HG02884 (cell line): Measurements from ENCODE around the gene KIAA2012.

Experiments
- ATAC-seq: cut with Tn5 transposase; IDR thresholded peaks from one replicate; pipeline ENCODE4 v1.9.1; 2021; ENCODE audit warnings: mild to moderate bottlenecking, moderate library complexity; ENCODE audit not compliant: unreplicated experiment

The KIAA2012 gene

DNA sequence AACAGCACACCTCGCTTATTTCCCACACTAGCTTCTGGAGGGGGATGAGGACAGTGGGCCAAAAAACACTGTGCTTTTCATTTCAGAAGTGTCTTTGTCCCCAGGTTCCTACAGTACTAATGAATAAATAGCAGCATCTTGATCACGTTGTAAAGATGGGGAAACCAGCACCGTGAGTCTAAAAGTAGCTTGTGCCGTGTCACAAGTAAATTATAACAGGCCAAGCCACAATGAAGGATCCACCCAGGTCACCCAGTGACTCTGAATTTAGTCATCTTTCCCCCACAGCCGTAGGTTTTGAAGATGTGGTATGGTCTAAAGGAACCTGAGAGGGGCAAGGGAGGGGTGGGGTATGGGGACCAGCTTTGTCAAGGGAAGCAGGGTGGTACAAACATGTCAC, 30.6 kb upstream of the KIAA2012 start:
- ATAC-seq = no peak

DNA sequence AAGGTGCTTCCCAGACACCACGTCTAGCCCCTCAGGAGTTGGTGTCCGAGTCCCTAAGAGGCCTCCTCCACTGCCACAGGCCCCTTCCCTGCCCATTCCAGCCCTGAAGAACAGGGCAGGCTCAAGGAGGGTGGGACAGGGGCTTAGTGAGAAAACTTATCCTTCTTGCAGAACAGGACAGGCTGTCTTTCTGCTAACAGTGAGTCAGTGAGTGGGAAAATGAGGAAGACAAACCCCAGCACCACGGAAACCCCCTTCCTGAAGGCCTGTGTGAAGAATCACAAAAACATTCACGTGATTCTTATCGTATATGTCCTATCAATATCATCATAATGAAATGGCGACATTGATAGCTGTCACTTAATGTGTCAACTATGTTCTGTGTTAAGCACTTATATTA, 29.6 kb upstream of the KIAA2012 start:
- no peak for ATAC-seq

DNA sequence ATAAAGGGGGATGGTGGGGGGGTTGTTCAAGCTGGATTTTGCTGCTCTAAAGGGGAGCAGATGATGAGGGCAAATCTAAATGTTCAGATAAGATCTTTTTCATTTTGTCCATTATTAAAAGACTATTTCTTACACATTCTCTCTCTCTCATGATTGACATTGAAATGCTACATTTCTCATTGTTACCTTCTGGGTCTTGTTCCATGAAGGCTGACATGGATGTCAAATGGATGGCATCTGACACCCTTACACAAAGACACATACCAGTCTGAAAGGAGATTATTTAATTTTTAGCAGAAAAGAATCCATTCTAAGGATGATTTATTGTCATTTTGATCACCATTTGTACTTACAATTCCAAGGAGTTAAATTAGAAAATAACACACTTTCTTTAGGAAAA, 28.3 kb upstream of the KIAA2012 start:
- ATAC-seq = no peak

DNA sequence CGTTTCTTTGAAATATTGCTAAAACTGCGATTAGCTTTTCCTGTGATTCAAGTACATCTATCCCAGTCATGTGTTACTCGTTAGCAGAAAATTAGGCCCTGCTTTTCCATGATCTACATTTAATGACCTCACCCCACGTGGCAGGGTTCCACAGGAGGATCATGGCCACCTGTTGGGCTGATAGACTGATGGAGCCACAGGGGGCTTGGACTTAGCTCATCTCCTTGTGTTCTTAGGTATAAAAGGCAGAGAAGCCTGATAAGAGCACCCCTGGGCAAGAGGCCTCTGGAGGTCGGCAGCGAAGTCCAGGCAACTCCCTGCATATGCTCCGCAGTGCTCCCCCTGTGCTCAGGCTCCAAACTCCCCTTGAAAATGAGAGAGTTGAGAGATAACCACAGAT, 26.5 kb upstream of the KIAA2012 start:
- ATAC-seq = no peak

DNA sequence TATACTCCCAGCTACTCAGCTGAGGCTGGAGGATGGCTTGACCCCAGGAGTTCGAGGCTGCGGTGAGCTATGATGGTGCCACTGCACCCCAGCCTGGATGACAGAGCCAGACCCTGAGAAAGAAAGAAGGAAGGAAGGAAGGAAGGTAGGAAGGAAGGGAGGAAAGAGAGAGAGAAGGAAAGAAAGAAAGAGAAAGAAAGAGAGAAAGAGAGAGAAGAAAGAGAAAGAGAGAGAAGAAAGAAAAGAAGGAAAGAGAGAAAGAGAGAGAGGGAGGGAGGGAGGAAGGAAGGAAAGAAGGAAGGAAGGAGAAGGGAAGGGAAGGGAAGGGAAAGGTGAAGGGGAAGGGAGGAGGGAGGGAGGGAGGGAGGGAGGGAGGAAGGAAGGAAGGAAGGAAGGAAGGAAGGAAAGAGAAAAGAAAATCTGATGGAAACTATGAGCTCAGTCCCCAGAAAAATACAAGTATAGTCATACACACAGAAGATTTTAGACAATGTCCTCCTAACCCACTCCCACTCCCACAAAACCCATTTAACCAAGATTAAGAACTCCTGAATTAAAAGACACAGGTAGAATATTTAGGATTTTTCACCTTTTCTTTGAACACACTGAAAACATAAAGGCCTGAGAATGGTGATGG, 23.8 kb upstream of the KIAA2012 start:
- ATAC-seq = no peak

DNA sequence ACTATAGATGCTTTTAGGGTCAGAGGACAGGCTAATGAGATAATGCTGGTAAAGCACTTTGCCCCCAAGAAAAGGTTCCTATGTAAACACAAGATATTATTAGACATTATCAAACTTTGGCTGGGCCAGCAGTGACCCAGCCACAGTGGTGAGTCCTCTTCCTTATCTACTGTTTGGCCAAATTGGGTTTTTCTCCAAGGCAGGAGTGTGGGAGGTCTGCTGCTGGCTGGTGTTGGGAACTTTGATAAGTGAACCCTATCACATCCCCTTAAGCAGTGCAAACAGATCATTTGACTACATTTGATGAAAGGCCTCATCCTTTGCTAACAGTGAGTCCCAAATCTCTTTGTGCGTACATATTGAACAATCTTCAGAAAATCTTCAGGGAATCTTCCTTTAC, 23.2 kb upstream of the KIAA2012 start:
- ATAC-seq = no peak

DNA sequence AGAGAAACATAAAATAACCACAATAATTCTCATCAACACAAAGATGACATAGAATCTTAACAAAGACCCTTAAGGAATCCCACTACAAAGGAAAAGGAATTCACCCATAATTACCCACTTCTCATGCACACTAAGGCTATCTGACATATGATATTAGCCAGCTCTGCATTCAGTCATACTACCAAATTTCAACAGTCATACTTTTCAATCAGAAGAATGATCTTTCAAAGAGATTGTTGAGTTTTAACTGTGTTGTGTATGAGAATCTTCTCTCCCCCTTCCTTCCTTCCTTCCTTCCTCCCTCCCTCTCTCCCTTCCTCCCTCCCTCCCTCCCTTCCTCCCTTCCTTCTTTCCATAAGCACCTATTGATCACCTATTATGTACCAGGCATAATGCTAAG, 22.4 kb upstream of the KIAA2012 start:
- ATAC-seq = no peak

DNA sequence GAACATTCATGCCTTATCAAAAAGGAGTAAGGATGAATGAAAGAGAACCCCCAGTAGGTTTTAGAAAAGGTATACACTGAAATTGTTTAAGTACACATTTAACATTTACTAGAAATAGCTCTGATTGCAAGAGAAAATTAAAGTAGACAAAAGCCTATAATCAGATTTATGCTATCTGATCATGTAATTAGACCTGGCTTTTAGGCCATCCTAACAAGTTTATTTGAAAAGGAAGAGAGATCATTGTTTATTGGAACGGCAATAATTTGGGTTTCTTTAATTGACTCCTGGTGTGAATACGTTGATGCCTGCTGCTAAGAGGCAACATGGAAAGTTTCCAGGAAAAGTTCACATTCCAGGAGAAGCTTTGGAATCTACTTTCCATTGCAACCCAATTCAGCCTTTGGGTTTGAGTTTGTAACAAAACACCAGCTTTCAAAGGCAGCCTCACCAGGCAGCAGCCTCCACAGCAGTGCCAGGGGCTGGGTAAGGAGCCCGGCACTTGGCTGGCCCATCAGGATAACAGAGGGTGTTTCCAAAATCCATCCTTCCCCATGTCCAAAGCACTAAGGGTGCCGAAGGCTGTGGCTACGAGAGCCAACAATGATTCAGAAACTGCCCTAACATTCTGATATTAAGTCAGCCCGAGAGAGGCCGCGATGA, 21.4 kb upstream of the KIAA2012 start:
- no peak for ATAC-seq

DNA sequence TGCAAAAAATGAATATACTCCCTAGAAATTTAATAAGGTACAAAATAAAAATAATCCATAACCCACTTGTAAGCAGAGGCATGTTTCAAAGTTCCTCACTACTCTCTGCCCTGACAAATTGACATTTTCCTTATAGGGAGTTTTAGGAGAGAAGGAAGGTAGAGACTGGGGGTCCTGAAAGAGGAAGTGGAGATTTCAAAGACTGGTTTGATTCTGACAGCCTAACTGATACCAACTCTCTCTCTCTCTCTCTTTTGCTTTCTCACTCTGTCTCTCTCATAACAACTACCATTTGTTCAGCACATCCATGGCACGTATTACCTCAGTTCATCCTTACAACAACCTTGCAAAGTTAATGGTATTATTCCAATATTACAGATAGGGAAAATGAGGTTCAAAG, 20.8 kb upstream of the KIAA2012 start:
- no peak for ATAC-seq

DNA sequence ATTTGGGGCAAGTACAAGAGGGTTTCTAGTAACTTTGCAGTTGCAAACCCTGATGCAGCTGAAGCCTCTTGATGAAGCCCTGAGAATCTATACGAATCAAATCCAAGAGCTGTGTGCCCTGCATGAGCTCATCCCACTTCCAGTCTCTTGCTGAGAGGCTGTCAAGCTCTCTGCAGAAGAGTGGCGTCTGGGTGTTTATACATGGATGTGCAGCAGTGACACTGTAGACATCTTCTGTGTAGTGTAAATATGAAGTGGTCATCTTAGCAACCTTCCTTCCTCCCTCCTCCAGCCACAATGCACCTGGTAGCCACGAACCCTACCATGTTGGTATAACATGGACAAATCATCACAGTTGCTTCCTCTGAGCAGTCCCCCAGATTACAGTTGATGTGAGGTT, 18.4 kb upstream of the KIAA2012 start:
- no peak for ATAC-seq

DNA sequence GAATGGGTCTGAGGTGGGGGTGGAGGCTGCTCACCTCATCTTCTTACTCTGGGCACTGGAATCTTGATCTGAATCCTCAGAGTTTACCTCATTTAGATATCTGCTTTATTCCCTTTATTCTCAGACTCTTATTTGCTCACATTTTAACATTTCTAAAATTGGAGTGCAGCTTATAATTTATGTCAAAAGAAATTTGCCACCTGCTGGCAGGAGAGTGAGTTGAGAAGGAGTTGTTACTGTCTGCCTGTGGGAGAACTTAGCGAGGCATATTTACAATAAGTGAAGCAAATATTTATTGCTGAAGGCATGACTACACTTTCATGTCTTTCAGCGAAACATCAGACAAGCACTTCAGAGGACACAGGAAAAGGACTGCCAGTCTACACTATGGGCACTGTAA, 16.4 kb upstream of the KIAA2012 start:
- no peak for ATAC-seq

DNA sequence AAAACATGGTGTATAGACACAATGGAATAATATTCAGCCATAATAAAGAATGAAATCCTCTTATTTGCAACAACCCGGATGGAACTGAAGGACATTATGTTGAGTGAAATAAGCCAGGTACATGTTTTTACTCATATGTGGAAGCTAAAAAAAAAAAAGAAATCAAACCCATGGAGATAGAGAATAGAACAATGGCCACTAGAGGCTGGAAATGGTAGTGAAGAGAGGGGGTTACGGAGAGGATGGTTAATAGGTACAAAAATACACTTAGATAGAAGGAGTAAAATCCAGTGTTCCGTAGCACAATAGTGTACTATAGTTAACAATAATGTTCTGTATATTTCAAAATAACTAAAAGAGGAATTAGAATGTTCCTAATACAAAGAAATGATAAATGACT, 12.8 kb upstream of the KIAA2012 start:
- ATAC-seq = no peak

DNA sequence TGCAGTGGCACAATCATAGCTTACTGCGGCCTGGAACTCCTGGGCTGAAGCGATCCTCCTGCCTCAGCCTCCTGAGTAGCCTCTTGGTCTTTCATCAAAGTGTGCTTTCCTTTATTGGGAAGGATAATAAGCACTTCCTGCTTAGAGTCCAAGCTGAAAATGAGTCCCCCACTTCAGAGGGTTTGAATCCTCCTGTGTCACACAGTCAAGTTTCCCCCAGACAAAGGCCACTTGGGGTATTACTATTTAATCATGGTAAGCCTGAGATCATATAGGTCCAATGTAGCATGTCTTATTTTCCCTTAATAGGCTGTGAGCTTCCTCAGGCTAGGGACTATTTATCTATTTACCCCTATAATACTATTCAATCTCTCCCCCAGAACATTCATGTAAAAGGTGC, 11.4 kb upstream of the KIAA2012 start:
- no peak for ATAC-seq

DNA sequence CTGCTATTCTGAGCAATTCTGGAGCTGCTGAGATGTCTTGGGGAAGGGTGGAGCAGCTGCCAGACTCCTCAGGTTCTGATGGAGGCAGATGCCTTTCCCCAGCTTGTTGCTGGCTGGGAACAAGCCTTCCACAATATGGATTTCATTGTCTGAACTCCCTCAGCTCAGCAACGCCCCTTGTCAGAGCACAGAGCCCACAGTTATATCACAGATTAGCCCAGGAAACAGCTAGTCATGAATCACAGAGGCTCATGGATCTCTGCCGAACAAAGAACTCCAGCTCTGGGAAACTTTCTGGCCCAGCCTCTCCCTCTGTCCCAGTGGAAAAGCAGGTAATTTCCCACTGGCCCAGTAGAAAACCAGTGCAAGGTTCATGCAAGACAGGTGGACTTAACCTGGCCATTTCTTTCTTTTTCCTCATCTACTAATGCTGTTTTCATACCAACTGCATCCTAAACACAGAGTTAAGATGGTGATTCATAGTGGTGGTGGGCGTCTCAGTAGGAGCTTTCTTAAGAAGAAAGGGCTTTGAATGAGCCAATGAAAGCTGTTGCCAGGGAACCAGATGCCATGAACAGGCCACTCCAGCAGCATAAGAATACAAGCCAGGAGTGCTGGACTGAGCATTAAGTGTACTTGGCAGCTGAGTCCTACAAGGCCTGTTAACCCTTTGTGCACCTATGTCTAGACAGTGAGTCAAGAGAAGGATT, 8.7 kb upstream of the KIAA2012 start:
- no peak for ATAC-seq

DNA sequence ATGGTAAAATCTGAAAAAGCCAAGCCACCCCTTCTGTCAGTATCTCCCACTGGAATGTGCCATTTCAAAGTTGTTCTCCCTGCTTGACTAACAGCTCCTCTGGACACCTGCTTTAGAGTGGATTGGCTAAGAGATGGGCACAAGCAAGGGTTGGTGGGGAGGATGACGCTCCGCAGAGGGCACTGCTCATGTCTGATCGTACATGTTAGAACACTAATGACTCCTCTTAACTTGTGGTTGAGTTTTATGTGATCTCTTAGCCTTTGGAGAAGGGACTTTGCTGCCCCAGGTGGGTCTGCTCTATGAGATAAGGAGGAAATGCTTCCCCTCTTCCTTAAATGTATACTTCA, 8.2 kb upstream of the KIAA2012 start:
- ATAC-seq = no peak

DNA sequence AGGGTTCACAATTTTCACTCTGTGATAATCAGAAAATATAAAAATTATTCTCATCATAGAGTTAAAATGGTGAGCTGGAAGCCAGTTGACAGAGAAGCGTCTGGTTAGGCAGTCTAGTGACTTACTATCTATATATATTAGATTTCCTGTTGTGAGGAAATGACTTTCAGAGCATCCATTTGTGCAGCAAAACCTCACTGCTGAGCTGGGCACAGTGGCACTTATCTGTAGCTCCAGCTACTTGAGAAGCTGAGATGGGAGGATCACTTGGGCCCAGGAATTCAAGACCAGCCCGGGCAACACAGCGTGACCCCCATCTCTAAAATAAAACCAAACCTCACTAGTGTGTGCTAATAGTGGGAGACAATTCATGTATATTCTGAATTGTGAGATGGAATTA, 7.2 kb upstream of the KIAA2012 start:
- no peak for ATAC-seq

DNA sequence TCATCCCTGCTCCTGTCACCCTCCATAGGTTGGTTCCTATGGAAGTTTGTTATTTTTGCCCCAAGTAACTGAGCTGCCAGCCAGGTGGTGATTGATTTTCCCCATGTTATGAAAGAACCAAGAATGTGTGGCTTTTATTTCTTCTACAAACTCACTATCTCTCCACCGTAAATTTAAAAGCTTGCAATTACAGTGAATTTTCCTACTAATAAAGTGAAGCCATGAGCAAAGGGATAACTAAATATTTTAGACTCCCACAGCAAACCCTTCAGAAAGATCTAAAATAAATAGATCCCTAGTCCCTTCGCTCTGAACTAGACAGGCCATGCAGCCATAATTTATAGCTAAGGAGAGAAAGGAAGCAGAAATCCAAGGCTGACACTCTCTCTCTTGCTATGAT, 6.2 kb upstream of the KIAA2012 start:
- ATAC-seq = no peak

DNA sequence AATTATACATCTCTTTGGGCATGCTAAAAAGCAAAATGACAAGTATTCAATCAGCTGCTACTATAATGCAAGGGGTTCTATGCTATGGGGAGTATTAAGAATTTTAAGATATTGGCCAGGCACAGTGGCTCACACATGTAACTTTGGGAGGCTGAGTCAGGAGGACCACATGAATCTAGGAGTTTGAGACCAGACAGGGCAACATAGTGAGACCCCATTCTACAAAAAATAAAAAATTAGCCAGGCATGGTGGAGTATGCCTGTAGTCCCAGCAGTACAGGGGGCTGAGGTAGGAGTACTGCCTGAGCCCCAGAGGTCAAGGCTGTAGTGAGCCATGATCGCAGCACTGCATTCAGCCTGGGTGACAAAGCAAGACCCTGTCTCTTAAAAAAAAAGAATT, 5.5 kb upstream of the KIAA2012 start:
- ATAC-seq = no peak

DNA sequence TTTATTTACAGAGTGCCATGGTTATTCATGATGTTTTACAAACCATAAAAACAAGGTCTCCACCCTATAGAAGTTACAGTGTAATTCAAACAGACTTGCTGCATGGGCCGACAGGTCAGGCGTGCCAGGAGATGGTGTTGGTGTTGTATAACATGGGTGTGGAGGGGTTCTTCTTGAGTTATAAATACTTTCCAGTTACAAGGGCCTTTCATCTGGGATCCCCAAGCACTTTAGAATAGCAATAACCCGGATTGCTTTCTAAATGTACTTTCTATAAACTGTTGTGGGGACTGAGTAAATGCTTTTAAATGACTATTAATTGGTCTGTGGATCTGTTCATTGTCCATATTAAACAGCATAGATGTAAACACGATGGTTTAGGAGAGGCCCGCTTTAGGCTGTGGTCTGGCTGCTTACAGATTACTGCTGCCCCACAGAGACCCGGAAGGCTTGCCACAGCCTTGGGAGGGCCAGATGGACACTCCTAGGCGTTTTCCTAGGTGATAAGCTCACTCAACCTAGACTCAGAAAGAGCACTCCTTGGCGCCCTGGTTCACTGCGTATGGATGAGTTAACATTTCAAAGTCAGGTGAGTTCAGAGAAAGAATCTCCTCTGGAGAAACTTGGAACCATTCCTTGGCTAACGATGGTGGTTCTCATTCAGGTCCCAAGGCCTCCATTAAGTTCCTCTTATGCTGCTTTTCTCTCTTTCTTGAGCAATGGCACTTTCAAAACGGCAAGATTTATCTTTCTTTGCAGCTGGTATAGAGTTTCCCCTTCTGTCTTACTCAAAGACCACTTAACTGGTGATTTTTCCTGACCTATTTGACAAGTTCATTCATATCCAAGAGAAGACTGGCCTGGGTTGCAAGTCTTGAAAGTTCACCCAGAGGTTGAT, 3.6 kb upstream of the KIAA2012 start:
- ATAC-seq = no peak

DNA sequence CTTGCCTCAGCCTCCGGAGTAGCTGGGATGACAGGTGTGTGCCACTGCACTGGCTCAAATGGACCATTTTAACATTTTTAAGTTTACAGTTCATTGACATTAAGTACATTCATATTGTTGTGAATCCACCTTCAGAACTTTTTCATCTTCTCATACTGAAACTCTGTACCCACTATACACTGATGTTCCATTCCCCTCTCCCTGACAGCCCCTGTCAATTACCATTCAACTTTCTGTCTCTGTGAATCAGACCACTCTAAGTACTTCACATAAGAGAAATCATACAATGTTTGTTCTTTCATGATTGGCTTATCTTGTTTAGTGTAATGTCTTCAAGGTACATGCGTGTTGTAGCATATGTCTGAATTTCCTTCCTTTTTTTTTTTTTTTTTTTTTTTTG, 1.9 kb upstream of the KIAA2012 start:
- no peak for ATAC-seq

DNA sequence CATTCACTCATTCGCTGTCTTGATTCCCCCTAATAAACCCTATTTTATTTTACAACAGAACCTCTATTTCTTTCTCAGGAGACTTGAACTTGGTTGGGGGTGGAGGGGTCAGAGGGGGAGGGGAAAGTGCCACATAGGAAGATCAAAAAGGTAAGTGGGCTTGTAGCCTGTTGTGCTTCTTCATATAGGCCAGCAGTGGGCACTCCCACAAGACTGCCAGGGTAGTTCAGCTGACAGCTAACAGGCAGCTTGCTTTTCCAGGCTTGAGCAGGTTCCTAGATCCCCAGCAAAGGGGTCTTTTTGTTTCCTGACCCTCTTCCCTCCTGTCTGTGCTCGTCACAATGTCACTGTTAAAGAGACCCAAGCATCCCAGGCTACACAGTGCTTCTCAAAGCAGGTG, 829 bp upstream of the KIAA2012 start:
- ATAC-seq = no peak

DNA sequence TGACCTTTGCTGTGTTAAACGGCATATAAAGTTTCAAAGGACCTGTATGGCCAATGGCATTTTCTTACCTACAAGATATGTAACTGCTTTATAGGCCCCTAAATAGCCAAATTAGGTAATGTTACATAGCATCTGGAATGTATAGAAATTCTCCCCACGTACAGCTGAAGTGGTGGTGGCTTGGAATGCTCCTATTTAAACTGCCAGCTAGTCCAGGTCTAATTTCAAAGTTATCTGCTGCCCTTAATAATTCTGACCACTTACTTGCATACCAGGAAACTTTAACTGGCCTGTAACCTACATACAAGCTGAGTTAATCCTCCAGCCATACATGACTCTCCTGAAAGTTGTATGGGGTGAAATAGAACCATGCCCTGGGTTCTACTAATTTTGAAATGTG, 1.3 kb downstream of the KIAA2012 start:
- no peak for ATAC-seq
